Measurements from ENCODE around the gene AOPEP.

Gene AOPEP

DNA sequence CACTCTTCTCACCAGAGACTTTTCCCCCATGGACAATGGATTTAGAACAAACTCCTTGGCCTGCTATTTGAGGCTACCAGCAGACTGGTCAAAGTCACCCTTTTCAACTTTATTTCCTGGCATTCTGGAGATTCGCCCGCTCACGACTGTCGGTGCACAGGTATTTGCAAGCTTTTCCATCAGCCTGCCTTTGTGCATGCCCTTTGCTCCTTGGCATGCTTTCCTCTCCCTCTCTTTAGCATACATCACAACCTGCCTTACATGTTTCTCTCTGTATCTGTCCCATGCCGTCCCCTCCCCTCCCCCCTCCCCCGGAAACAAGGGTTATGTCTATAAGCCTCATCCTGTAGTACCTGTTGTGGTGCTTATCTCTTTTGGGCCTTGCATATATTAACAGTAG lies 257.1 kb downstream of the AOPEP start:
- in situ Hi-C loops (cut with MboI; ENCODE audit: low sequenced_read_pairs) = no loop called here

DNA sequence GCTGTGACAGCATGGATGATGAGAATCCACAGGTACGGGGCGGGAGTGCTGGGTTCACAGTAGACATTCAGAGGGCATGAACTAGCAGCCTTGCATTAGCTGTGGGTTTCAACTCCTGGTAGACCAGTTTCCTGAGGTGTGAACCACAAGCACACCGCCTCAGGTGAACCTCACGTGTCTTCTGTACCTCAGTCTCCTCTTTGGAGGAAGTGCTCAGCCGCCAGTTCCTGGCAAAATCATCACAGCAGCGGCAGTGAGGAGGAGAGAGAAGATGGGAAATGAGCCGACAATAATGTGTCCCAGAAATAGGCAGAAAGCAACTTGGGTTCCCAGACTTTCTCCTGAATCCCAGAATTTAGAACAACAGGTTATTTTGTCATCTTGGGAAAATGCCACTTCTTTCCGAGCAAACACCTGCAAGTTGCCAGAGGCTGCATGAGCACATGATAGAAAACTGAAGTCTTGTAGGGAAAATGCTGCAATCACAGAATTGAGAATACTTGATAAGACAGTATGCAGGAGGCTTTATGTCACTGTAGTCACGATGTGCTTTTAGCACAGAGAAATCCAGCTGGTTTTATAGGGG lies 258.5 kb downstream of the AOPEP start:
- in situ Hi-C loops (cut with MboI; ENCODE audit: low sequenced_read_pairs) = no loop called here

DNA sequence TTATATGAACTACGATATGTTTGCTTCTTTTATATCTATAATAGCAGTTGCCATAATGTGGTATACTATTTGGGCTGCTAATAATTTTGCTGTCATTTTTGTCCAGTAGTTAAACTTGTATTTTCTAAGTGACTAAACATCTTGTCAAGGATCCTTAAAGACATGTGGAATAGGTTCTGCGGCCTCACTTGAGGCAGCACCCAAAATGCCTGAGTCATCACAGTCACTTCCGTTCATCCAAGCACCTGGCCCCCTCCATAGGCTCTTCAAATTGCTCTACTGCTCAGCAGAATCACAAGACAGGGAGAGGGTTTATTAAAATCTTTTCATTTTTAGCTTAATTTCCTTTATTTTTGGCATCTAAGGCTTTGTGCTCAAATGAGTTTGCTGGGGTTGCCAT lies 259.1 kb downstream of the AOPEP start:
- in situ Hi-C loops (cut with MboI; ENCODE audit: low sequenced_read_pairs) = no loop called here

DNA sequence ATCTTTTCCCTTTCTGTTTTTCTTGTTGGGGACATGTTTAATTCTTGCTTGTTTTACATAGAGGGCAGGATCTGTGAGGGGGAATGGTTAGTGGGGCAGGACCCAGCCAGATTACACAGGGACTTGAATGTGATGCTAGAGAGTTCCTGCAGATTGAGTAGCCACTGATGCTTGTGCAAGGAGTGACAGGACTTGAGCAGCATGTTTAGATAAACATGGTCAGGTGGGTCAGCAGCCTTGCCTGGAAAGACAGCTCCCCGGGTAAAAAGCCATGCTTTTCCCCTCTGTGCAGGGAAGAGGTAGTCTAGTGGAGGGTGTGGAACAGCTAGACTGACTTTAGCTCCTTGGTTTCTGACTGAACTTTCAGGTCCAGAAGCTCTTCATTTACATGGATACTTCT lies 261.2 kb downstream of the AOPEP start:
- in situ Hi-C loops (cut with MboI; ENCODE audit: low sequenced_read_pairs) = no loop called here

- in situ Hi-C loops (cut with MboI; ENCODE audit: low sequenced_read_pairs) = no loop called here
Observed at GRCh38 chr9:94990897-94991561, 264.5 kb downstream of the AOPEP start.

GRCh38 chr9:94991961-94992907 lies 265.7 kb downstream of the AOPEP start:
- in situ Hi-C loops (cut with MboI; ENCODE audit: low sequenced_read_pairs) = no loop called here

- in situ Hi-C loops (cut with MboI; ENCODE audit: low sequenced_read_pairs) = no loop called here
Observed at GRCh38 chr9:94993160-94993820, 266.8 kb downstream of the AOPEP start.

- in situ Hi-C loops (cut with MboI; ENCODE audit: low sequenced_read_pairs) = no loop called here
Observed at GRCh38 chr9:94993821-94994165, 267.3 kb downstream of the AOPEP start.

DNA sequence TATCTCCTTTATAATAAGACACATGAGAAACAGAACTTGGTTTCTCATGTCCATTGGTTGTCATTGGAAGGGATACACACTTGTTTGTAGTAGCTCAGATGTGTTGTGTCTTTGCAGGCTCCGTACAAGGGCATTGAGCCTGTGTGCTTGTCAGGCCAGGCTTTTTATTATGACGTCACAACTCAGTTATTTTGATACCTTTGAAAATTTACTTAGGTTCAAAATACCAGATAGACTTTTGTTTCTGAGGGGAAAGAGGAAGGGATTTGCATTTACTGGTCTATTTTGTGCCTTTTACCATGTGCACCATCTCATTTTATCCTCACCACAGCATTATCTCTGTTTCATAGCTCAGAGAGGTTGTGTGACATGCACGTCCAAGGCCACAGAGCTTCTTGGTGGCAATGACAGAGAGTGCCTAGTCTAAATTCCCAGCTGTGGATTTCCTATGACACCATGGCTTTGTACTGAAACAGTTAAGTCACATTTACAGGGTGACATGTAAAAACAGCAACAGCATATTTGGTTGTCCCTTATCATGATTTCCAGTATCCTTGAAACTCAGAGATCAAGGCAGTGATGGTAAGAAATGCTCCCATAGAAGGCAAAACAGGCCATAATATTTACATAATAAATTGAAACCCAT lies 268.7 kb downstream of the AOPEP start:
- in situ Hi-C loops (cut with MboI; ENCODE audit: low sequenced_read_pairs) = no loop called here

GRCh38 chr9:94996641-94997040 lies 270.1 kb downstream of the AOPEP start:
- in situ Hi-C loops (cut with MboI; ENCODE audit: low sequenced_read_pairs) = no loop called here

GRCh38 chr9:94997727-94998126 lies 271.2 kb downstream of the AOPEP start:
- in situ Hi-C loops (cut with MboI; ENCODE audit: low sequenced_read_pairs) = no loop called here

GRCh38 chr9:94999832-95000231 lies 273.3 kb downstream of the AOPEP start:
- in situ Hi-C loops (cut with MboI; ENCODE audit: low sequenced_read_pairs) = no loop called here

- in situ Hi-C loops (cut with MboI; ENCODE audit: low sequenced_read_pairs) = no loop called here
Observed at GRCh38 chr9:95000821-95001220, 274.3 kb downstream of the AOPEP start.

DNA sequence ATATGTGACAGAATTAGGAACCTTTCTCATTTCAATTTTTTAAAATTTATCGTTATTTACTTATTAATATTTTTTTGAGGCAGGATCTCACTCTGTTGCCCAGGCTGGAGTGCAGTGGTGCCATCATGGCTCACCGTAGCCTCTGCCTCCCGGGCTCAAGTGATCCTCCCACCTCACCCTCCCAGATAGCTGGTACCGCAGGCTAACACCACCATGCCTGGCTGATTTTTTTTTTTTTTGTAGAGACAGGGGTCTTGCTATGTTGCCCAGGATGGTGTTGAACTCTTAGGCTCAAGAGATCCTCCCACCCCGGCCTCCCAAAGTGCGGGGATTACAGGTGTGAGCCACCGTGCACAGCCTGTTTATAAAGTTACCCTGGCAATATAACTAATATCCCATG lies 275.2 kb downstream of the AOPEP start:
- in situ Hi-C loops (cut with MboI; ENCODE audit: low sequenced_read_pairs) = no loop called here

DNA sequence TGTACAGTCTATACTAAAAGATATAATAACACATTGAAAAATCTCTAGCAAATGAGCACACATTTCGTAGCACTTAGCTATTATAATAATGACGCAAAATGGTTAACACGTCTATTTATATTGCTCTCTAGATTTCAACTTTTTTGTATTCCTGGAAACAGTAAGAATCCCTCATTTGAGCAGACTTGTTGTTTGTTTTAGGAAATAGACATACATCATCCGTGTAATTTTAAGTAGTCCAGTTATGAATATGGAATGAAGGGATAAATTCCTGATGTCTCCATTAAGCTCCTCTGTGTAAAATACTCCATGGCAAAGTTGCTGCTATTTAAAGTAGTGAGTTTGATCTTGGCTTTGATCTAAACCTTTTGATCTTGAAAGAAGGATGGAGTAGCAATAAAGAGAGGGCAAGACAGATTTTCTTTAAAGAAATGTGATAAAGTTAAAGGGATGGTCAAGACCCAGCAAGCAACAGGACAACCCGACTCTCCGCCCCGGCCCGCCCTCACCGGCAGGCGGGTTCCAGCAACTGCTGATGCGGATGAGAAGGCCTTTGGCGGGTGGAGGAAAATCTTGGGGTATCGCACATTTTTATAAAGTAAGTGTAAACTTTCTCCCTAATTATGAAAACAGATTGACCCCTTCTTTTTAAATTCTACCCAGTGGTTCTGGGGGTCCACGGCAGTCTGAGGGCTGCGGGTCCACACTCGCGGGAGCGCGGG lies 277.4 kb downstream of the AOPEP start:
- in situ Hi-C loops (cut with MboI; ENCODE audit: low sequenced_read_pairs) = no loop called here

GRCh38 chr9:95004411-95005277 lies 278.1 kb downstream of the AOPEP start:
- in situ Hi-C loops (cut with MboI; ENCODE audit: low sequenced_read_pairs) = no loop called here

DNA sequence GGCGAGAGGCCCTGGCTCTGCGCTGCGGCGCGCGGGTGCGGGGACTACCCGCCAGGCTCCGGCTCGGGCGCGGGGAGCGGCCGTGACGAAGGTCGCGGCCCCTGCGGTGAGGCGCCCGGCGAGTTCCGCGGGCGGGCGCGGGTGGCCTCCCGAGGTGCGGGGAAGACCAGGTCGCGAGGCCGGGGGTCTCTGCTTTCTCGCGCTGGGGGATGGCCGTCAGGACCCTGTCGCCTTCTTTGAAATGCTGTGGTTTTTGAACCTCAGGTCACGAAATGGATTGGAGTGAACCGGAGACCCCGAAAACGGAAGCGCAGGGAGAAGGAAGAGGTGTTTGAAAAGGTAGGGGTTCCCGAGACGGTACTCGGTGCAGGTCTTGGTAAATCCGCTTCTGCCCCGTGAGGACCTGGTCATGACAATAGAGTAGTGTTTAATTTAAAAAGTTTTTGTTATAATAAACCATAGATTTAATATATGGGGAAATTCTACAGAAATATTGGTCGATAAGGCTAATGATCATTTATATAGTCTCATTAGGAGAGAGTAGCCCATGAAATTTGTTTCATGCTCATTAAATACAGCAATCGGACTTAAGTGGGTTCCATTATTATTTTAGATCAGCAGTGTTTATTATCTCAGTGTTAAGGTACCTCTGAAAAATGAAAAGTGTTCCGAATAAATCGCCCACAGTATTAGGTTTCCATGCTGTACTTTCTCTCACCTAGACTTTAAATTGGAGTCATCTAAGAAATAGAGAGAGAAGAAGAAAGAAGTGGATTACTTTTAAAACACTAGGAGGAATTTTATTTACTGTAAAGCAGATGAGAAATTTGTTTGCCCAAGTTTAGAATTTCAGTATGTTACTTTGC lies 279.0 kb downstream of the AOPEP start:
- in situ Hi-C loops (cut with MboI; ENCODE audit: low sequenced_read_pairs) = no loop called here

- in situ Hi-C loops (cut with MboI; ENCODE audit: low sequenced_read_pairs) = no loop called here
Observed at GRCh38 chr9:95007226-95007869, 280.8 kb downstream of the AOPEP start.

Data from hTERT RPE-1 (cell line).